Measurements from ENCODE around the gene WNT10A. TPM values are rescaled to one million over a fixed set of nuclear protein-coding genes. Genes with fewer than 3 reads are reported as not detected.

Gene WNT10A
- polyA plus RNA-seq, 2 of the 4 experiments (the other 2 are of a cell fraction): not detected

DNA sequence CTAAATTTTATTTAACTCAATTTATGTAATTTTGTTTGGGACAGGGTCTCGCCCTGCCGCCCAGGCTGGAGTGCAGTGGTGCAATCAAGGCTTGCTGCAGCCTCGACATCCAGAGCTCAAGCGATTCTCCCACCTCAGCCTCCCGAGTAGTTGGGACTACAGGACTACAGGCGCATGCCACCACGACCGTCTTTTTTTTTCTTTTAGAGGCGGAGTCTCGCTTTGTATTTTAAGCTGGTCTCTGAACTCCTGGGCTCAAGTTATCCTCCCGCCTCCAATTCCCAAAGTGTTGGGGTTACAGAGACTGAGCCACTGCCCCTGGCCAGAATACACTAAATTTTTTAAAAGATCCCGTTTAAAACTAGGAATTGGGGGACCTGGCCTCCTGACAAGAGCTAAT, 18.5 kb downstream of the WNT10A start:
- Histone ChIP-seq H3K4me3 (no peak overlapping the region), H3K27ac (no peak overlapping the region), H3K9me3 (no peaks in the 10 kb centered on the region), H3K4me2 (no peak overlapping the region), H3K4me1 (peaks cover 27% of the 10 kb centered on the region)
- ChIA-PET POLR2A (no interaction called here), CTCF (interaction anchor here (0.8 to 21.9 kb wide), 13 partner anchors 11 to 245 kb away, joined by 3 to 665 read pairs (median 14); partner anchors contain the start of genes CDK5R2 and WNT10A)
- TF ChIP-seq GATA3 (IDR thresholded peaks at IDR 0.05; ENCODE audit: borderline replicate concordance): no peak
- TF ChIP-seq RARB (CRISPR knock-in tag; IDR thresholded peaks at IDR 0.05): no peak
- no peak for TF ChIP-seq HEYL (CRISPR knock-in tag; IDR thresholded peaks at IDR 0.05)
- no peak for TF ChIP-seq TFCP2L1 (CRISPR knock-in tag; IDR thresholded peaks at IDR 0.05)
- no peak for TF ChIP-seq FOSL2 (IDR thresholded peaks at IDR 0.05)
- TF ChIP-seq FOSL2 (CRISPR knock-in tag; IDR thresholded peaks at IDR 0.05): no peak
- no peak for TF ChIP-seq ZNF302 (CRISPR knock-in tag; IDR thresholded peaks at IDR 0.05)
- TF ChIP-seq ZSCAN20 (CRISPR knock-in tag; IDR thresholded peaks at IDR 0.05): no peak
- TF ChIP-seq JUN (IDR thresholded peaks at IDR 0.05): no peak
- TF ChIP-seq MYC (IDR thresholded peaks at IDR 0.05; ENCODE audit: borderline replicate concordance, low read length): no peak
- FAIRE-seq (no peak), ATAC-seq (no peak), DNase-seq (ENCODE audit: low read depth in 1 of 2, low spot score in 1 of 2) (no peak)
- 43% methylated on average over 12 of the region's 12 CpGs for WGBS (ENCODE audit: missing lambda C conversion rate)

DNA sequence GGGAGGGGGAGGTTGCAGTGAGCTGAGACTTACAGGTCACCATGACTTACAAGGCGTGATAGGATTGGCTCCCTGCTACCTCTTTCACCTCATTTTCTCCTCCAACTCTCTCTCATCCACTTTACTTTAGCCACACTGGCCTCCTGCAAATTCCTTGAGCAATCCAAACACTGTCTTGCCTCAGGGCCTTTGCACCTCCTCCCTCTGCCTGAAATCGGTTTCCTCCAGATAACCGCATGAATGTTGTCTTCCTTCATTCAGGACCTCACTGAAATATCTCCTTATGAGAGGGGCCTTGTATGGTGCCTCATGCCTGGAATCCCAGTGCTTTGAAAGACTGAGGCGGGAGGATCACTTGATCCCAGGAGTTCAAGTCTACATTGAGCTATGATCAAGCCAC, 21.8 kb downstream of the WNT10A start:
- TF ChIP-seq TFCP2L1 (CRISPR knock-in tag; IDR thresholded peaks at IDR 0.05) (no peak), CBX8 (IDR thresholded peaks at IDR 0.05) (no peak), HOXB13 (CRISPR knock-in tag; IDR thresholded peaks at IDR 0.05; ENCODE audit: low read depth) (no peak), BHLHE40 (IDR thresholded peaks at IDR 0.05; ENCODE audit: low read depth, low read length) (no peak), KDM5A (IDR thresholded peaks at IDR 0.05) (no peak), SREBF2 (IDR thresholded peaks at IDR 0.05) (no peak), ZC3H11A (IDR thresholded peaks at IDR 0.05) (no peak), MAFK (IDR thresholded peaks at IDR 0.05; ENCODE audit: partially characterized antibody) (no peak), POLR2AphosphoS2 (conservative IDR thresholded peaks at IDR 0.05; ENCODE audit: low read length) (no peak), CHD2 (IDR thresholded peaks at IDR 0.05; ENCODE audit: low read length, partially characterized antibody) (no peak), RNF2 (IDR thresholded peaks at IDR 0.05; ENCODE audit: borderline replicate concordance, low read depth) (no peak), MAZ (IDR thresholded peaks at IDR 0.05; ENCODE audit: borderline replicate concordance, low read depth, low read length) (no peak), RARB (CRISPR knock-in tag; IDR thresholded peaks at IDR 0.05) (no peak)
- TF ChIP-seq, protein P1, sequence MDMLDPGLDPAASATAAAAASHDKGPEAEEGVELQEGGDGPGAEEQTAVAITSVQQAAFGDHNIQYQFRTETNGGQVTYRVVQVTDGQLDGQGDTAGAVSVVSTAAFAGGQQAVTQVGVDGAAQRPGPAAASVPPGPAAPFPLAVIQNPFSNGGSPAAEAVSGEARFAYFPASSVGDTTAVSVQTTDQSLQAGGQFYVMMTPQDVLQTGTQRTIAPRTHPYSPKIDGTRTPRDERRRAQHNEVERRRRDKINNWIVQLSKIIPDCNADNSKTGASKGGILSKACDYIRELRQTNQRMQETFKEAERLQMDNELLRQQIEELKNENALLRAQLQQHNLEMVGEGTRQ (IDR thresholded peaks at IDR 0.05): no peak
- TF ChIP-seq, protein P2, sequence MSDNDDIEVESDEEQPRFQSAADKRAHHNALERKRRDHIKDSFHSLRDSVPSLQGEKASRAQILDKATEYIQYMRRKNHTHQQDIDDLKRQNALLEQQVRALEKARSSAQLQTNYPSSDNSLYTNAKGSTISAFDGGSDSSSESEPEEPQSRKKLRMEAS (IDR thresholded peaks at IDR 0.05): no peak
- TF ChIP-seq, protein P3, sequence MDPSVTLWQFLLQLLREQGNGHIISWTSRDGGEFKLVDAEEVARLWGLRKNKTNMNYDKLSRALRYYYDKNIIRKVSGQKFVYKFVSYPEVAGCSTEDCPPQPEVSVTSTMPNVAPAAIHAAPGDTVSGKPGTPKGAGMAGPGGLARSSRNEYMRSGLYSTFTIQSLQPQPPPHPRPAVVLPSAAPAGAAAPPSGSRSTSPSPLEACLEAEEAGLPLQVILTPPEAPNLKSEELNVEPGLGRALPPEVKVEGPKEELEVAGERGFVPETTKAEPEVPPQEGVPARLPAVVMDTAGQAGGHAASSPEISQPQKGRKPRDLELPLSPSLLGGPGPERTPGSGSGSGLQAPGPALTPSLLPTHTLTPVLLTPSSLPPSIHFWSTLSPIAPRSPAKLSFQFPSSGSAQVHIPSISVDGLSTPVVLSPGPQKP (IDR thresholded peaks at IDR 0.05; ENCODE audit: low read depth, low read length): no peak
- TF ChIP-seq, protein P4, sequence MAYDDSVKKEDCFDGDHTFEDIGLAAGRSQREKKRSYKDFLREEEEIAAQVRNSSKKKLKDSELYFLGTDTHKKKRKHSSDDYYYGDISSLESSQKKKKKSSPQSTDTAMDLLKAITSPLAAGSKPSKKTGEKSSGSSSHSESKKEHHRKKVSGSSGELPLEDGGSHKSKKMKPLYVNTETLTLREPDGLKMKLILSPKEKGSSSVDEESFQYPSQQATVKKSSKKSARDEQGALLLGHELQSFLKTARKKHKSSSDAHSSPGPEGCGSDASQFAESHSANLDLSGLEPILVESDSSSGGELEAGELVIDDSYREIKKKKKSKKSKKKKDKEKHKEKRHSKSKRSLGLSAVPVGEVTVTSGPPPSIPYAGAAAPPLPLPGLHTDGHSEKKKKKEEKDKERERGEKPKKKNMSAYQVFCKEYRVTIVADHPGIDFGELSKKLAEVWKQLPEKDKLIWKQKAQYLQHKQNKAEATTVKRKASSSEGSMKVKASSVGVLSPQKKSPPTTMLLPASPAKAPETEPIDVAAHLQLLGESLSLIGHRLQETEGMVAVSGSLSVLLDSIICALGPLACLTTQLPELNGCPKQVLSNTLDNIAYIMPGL (CRISPR knock-in tag; IDR thresholded peaks at IDR 0.05; ENCODE audit: borderline replicate concordance): no peak
- TF ChIP-seq, protein P5, sequence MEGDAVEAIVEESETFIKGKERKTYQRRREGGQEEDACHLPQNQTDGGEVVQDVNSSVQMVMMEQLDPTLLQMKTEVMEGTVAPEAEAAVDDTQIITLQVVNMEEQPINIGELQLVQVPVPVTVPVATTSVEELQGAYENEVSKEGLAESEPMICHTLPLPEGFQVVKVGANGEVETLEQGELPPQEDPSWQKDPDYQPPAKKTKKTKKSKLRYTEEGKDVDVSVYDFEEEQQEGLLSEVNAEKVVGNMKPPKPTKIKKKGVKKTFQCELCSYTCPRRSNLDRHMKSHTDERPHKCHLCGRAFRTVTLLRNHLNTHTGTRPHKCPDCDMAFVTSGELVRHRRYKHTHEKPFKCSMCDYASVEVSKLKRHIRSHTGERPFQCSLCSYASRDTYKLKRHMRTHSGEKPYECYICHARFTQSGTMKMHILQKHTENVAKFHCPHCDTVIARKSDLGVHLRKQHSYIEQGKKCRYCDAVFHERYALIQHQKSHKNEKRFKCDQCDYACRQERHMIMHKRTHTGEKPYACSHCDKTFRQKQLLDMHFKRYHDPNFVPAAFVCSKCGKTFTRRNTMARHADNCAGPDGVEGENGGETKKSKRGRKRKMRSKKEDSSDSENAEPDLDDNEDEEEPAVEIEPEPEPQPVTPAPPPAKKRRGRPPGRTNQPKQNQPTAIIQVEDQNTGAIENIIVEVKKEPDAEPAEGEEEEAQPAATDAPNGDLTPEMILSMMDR (IDR thresholded peaks at IDR 0.05): no peak
- Histone ChIP-seq H3K27ac (no peak overlapping the region), H3K4me2 (no peak overlapping the region), H3K9me3 (no peaks in the 10 kb centered on the region), H3K4me3 (no peak overlapping the region), H3K4me1 (peaks cover 8% of the 10 kb centered on the region; the same call in 2 of the 3 replicates)
- FAIRE-seq: no peak
- DNase-seq (ENCODE audit: low read depth in 1 of 2, low spot score in 1 of 2): no peak
- 49% methylated on average over 4 of the region's 4 CpGs for WGBS (ENCODE audit: missing lambda C conversion rate)
- POLR2A ChIA-PET: no interaction called here
- CTCF ChIA-PET: interaction anchor here (1.2 to 21.9 kb wide), 3 partner anchors 10 to 54 kb away, joined by 3 to 665 read pairs (median 4); partner anchors contain the start of gene WNT10A
- no peak for ATAC-seq
